GM19455 (cell line): ENCODE results near the gene ANK2.

Experiments
- ATAC-seq: cut with Tn5 transposase; IDR thresholded peaks from one replicate; pipeline ENCODE4 v1.9.1; 2021; ENCODE audit not compliant: unreplicated experiment

The ANK2 gene

GRCh38 chr4:113278324-113278934 lies 229.0 kb downstream of the ANK2 start:
- ATAC-seq: peak; percentile 97

GRCh38 chr4:113285501-113285900 lies 236.0 kb downstream of the ANK2 start:
- ATAC-seq: no peak

- ATAC-seq: no peak
Measured at GRCh38 chr4:113288257-113288656, 238.8 kb downstream of the ANK2 start.

- no peak for ATAC-seq
Measured at GRCh38 chr4:113288696-113289095, 239.2 kb downstream of the ANK2 start.

GRCh38 chr4:113289766-113290165 lies 240.3 kb downstream of the ANK2 start:
- no peak for ATAC-seq

- ATAC-seq: no peak
Measured at GRCh38 chr4:113290666-113291065, 241.2 kb downstream of the ANK2 start.

GRCh38 chr4:113292371-113293042 lies 243.1 kb downstream of the ANK2 start:
- no peak for ATAC-seq

- ATAC-seq: no peak
Measured at GRCh38 chr4:113293043-113293560, 243.6 kb downstream of the ANK2 start.

GRCh38 chr4:113293674-113294073 lies 244.2 kb downstream of the ANK2 start:
- no peak for ATAC-seq

GRCh38 chr4:113294908-113295307 lies 245.5 kb downstream of the ANK2 start:
- no peak for ATAC-seq

GRCh38 chr4:113300471-113300928 lies 251.0 kb downstream of the ANK2 start:
- no peak for ATAC-seq

GRCh38 chr4:113302051-113302450 lies 252.6 kb downstream of the ANK2 start:
- ATAC-seq: no peak

GRCh38 chr4:113303315-113303714 lies 253.9 kb downstream of the ANK2 start:
- ATAC-seq: no peak

GRCh38 chr4:113311047-113311446 lies 261.6 kb downstream of the ANK2 start:
- ATAC-seq: no peak

GRCh38 chr4:113312529-113312928 lies 263.1 kb downstream of the ANK2 start:
- no peak for ATAC-seq

GRCh38 chr4:113314426-113314825 lies 265.0 kb downstream of the ANK2 start:
- no peak for ATAC-seq

- peak; percentile 89 for ATAC-seq
Measured at GRCh38 chr4:113316879-113317278, 267.4 kb downstream of the ANK2 start.

GRCh38 chr4:113317523-113317922 lies 268.1 kb downstream of the ANK2 start:
- ATAC-seq: no peak

GRCh38 chr4:113322736-113323135 lies 273.3 kb downstream of the ANK2 start:
- ATAC-seq: no peak

GRCh38 chr4:113325876-113326615 lies 276.6 kb downstream of the ANK2 start:
- ATAC-seq: no peak

- ATAC-seq: no peak
Measured at GRCh38 chr4:113327494-113327893, 278.0 kb downstream of the ANK2 start.

GRCh38 chr4:113328514-113328913 lies 279.1 kb downstream of the ANK2 start:
- no peak for ATAC-seq
